GM21619 (cell line): Measurements from ENCODE around the gene IQCE.

ENCODE experiments used
- ATAC-seq: cut with Tn5 transposase; IDR thresholded peaks from one replicate; pipeline ENCODE4 v1.9.1; 2021; ENCODE audit not compliant: unreplicated experiment

IQCE gene

DNA sequence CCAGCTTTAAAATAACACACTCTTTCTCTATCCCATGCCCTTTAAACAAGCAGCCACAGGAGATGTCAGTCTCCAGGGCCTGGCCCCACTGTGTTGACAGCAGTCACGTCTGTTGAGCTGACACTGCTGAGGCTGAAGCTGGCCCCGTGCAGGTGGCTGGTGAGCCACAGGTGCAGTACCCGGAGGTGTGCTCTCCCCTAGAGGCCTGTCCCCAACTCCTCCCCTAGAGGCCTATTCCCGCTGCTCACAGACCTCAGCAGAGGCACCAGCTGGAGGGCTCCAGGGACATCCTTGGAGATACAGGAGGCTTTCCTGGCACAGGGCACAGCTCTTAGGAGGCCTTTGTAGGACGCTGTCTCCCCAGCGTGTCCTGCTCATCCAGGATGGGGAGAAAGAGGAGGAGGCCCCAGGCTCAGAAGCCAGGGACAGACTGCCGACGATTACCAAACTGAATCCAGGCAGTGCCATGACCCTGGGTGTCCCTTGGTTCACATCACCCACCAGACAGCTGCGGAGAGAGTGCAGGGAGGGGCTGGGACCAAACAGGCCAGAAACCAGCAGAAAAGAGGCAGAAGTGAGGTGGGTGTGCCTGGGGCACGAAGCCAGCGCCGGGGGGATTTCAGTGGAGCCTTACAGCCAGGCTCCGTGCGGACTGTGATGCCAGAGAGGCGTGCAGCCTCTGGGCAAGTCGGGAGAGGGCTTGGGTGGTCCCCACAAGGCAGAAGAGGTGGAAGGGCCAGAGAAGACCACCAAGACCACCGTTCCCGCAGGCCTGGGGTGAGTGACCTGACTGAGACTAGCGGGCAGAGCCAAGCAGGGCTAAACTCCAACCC, 54.5 kb downstream of the IQCE start:
- no peak for ATAC-seq

DNA sequence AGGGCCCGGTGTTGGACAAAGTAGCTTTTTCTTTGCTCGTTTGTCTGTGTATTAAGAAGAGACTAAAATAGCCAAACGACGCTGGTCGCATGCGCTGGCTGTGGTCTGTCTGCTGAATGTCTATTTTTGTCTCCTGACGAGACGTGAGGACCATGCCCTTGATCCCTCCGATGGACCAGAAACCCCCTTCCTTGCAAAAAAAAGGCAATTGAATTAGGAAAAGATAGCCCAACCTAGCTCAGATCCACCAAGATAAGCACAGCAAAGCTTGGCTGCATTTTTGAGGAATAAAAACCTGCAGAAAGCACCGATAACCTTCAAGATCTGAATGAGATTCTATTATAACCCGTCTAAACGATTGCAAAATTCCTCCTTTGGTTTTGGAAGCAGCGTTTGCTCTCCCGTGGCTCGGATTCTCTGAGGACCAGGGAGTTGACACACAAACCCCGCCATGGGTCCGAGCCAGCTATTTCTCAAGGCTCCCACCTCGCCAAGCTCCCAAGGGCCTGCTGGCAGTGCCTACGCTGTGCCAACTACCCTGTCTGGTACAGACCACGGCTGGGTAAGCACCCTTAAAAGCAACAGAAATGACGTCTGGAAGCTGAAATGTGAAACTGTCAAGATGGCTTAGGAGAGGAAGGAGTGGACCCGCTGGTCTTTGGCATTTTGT, 55.3 kb downstream of the IQCE start:
- ATAC-seq: no peak

DNA sequence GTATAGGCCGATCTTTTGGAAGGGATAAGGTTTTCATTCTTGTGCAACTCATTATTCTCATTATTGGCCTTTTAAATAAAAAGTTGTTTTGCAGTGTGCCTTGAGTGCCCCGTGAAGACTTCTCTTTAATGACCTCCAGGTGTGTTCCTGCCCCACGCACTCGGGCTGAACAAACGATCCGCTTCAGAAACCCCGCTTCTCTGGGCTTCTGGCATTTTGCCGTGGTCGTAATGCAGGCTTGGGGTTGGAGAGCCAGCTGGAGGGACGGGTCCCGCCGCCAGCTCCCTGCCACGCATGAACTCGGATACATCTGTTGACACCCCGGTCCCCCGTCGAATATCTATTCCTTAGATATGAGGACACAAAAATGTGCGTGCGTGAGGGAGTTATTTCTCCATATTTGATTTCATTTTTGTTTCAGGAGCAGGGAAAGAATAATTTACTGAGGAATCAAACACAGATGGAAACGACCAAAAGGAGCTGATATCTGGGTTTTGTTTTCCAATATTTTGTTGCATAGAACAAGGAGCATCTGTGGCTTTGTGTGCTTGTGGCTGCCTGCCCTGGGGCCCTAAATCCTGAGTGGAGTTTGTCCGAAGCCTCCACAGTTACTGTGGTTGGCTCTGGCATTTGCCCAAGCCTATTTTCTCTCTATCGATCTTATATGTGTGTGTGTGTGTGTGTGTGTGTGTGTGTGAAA, 56.0 kb downstream of the IQCE start:
- no peak for ATAC-seq

DNA sequence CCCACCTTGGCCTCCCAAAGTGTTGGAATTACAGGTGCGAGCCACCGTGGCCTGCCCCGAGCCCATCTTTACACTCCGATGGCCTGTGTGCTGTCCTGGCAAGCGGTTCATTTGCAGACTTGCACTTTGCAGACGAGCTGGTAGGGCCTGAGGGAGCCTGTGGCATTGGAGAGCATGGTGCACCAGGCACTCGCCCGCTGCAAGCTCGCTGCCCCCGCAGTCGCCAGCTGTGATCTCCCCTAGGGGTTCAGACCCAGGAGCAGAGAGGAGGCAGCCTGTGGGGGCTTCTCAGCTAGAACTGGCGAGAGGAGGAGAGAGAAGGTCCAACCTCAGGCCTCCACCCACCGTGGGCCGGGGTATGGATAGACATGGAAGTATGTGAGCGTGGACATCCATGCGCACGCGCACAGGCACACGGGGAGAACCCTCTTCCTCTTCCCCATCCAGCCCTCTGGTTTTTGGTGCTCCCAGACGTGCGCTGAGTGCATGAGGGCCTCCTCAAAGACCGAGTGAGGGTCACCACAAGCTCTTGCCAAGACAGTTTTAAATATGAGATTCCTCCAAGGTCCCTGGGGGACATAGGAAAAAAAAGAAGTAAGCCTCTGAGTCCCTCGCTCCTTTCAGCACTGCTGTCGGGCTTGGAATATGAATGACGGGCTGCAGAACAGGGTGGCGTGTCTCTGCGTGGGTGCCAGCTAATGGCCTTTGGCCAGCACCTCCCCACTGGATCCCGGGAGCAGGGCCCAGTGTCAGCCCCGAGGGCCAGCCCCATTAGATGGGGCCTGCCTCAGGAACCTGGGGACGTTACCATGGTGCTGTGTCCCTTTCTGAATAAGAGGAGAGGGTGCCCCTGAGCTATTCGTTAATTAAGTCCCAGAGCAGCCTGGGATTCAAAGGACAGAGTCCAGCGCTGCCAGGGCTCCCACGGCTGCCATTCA, 57.9 kb downstream of the IQCE start:
- ATAC-seq: no peak

DNA sequence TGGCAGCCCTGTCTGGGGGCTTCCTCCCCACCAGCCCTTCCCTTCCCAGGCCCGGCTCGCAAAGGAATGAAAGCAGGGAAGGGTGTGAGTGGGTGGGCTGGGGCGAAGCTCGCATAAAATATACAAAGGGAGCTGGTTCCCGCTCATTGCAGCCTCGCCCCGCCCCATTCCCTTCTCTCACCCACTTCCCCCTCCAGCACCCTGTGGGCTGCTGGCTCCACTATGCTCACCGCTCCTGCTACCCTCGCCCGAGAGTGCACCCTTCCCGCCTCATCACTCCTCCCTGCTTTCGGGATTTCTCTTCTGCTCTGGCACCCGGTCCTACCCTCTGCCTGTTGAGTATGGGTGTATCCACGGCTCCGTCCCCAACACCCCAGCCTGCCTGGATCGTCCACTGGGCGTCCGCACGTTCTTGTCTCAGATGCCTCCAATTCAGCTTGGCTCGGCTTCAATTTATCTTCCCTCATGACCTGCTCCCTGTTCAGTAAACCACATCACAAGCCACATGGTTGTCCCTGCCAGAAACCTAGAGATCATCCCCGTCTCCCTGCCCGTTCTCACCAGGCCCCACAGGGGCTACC, 58.6 kb downstream of the IQCE start:
- ATAC-seq: no peak

DNA sequence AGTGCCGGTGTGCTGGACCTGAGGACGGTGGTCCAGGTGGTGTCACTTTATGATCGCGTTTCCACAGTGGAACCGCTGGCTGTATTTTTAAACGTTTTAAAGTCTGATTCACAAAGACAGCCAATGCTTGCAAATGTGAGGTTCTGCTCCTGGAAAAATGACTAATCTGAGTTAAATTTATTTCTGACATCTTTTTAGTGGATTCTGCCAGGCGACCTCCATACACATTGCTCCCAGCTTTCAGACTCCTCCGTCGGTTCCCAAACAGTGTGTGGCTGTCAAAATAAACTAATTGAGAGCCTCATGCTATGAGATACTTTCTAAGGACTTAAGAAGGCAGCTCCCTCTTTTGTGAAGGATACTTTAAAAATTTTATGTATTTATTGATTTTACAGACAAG, 60.3 kb downstream of the IQCE start:
- no peak for ATAC-seq

DNA sequence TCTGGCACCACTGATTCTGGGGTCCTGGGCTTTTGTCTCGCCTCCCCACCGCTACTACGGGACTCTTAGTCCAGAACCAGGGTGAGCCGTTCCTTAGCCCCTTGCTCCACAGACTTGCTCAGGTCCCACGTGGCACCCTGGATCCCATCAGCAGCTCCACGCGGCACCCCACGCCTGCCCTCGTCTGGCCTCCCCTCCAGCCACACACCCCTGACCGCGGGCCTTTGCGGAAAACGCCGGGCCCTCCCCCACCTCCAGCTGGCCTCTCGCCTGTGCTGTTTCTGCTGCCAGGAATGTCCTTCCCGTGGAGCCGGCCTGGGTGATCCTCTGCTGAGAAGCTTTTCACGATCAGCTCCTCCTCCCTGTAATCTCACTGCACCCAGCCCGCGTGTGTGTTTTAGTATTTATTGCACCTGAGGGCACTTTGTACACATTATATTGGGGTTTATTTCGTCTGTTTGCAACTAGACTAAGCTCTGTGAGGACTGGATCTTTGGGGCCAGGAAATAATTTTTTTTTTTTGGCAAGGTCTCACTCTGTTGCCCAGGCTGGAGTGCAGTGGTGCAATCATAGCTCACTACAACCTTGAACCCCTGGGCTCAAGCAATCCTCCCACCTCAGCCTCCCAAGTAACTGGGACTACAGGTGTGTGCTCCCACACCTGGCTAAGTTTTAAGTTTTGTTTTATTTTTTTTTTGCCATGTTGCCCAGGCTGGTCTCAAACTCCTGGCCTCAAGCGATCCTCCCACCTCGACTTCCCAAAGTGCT, 62.5 kb downstream of the IQCE start:
- ATAC-seq: no peak

DNA sequence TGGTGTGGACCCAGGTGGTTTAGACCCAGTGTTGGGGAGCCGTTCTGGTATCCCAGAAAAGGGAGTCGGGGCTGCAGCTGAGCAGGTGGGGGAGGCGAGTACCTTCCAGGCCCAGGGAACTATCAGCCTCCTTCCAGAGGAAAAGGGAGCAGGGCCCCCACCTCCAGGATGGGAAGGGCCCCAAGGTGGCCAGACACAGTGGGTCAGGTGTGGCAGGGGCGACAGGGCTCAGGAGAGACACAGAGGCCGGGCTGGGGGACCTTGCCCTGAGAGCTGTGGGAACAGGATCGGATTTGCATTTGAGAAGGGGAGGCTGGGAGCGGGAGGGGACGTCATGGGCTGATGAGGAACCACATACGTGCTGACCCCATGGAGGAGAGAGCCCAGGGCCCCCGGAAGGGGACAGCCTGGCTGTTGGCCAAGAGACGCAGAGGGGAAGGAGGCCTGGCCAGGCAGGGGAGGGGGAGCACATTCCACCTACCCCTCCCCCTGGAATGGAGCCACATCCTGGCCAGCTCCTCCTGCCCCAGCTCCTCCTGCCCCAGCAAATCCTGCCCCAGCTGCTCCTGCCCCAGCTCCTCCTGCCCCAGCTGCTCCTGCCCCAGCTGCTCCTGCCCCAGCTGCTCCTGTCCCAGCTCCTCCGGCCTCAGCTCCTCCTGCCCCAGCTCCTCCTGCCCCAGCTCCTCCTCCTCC, 63.3 kb downstream of the IQCE start:
- ATAC-seq: no peak

DNA sequence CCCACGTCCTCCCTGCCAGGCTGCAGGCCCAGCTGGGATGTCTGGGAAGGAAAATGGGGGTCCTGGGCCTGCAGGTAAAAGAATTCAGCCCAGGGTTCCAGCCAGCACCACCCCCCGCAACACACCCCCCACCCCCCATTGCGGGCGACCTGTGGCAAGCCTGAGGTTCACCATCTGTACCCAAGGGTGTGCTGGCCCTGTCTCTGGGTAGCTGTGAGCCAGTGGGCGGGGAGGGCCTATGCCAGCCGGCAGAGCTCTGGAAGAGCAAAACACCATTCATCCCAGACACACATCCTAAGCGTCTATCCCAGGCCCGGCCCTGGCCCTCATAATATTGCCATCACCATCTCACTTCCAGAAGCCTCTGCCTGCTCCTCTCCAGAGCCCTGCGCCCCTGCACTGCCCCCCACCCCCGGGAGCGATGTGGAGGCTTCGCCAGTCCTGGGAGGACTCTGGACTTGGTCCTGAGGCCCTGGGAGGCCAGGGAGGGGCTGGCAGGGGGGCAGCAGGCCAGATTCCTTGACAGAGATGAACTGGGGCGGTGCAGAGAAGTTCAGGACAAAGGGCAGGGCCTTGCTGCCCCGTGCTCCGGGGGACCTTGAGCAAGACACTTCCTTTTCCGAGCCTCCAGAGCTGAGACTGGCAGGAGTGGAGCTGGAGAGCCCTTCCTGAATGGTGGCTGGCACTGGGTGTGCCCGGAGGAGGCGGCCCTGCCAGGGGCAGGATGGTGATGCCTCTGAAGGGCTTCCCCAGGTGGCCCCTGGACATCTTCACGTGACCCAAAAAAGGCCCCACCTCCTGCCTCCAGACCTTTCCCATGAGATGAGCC, 64.3 kb downstream of the IQCE start:
- ATAC-seq: no peak

DNA sequence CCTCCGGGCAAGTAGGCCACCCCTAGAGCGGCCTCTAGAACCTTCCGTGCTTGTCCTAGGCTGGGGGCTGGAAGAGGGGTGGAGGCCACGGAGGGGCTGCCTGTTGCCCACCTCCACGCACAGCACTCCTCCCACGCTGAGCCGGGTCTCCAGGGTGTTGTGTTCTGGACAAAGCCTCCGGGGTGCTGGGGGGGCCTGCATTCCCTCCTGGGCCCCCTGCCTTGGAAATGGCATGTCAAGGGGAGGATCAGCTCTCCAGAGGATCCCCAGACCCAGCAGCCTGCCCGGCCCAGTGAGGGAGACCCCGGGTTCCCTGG, 64.9 kb downstream of the IQCE start:
- ATAC-seq: no peak

DNA sequence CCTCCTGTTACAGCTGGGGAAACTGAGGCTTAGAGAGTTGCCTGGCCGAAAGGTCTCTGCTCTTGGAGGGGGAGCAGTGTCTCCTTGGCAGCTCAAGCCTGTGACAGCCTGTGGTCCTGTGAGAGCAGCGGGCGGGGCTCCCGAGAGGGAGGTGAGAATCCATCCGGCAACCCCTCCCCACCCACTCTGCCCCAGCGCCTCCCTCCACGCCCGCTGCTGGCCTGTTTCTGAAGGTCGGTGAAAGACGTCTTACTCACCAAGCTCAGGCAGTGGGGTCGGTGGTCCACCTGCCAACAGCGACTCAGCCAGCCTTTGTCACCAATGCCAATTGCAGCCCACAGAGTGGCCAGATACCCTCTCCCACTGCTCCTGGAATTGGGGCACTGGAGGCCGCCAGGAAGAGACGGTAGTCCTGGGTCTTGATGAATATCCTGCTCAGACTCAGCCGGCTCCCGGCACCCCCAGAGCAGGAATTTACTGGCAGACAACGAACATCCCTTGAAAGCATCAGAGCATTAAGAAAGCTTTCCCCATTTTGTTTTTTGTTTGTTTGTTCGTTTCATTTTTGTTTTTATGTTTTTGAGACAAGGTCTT, 65.6 kb downstream of the IQCE start:
- ATAC-seq: no peak

DNA sequence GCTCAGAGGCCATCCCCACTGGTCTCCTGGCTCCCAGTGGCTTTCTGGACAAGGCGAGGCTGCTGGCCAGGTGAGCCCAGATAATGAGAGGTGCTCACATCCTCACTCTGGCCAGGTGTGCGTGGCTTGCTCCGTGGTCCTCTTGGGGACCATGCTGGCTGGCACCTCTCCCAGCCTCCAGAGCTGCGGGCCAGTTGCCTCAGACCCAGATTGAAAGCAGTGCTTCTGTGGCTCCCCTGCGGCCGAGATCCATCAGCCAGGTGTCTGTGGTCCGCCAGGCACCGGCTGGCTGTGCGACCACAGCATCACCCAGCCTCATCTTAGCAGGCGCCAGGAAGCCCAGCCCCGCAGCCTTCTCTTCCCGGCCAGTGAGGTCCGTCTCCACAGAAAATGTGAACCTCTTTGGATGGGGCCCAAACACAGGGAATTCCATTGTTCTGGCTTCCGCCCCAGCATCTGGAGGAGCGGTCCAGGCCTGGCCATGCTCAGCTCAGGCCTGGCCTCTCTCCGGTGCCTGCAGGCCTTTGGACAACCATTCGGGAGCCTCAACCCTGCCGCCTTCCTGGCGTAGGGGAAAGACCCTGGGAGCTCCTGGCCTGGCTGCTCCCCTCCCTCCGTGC, 67.8 kb downstream of the IQCE start:
- ATAC-seq: no peak

DNA sequence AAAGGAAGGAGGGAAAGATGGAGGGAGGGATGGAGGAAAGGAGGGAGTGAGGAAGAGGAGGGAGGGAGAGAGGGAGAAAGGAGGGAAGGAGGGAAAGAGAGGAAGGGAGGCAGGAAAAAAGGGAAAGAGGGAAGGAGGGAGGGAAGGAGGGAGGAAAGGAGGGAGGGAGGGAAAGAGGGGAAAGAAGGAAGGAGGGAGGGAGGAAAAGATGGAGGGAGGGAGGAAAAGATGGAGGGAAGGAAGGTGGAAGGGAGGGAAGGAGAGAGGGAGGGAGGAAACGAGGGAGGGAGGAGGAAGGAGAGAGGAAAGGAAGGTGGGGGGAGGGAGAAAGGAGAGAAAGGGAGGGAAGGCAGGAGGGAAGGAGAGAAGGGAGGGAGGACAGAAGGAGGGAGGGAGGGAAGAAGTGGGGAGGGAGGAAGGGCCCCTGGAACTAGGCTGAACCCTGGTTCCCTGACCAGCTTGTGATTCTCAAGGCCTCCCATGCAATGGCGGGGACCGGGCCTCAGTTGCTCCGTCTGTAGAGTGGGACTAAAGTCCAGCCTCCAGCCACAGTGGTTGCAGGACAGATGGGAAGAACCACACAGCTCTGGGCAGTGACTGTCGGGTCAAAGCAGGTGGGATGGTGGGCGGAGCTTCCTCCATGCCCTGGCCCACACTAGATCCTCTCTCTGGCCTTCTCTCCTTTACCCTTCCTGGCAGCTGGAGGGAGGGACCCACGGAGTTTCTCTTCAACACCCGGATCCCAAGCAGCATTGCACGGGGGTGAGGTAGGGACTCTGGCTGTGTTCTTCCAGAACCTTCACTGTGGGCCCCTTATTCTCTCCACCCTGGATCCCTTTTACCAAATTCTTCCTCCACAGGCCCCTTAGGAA, 68.7 kb downstream of the IQCE start:
- ATAC-seq: no peak

DNA sequence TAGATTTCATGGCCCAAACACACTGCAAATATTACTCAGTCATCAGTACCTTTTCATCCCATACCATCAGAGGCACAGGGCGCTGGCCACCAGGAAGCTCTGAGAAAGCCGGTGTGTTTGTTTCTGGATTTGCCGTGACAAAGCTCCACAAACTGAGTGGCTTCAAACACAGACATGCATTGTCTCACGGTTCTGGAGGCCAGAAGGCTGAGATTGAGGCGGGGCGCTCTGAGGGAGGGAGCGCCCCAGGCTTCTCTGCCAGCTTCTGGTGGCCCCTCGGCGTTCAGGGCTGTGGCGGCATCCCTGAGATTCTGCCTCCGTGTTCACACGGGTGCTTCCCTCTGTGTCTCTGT, 69.3 kb downstream of the IQCE start:
- ATAC-seq: no peak

DNA sequence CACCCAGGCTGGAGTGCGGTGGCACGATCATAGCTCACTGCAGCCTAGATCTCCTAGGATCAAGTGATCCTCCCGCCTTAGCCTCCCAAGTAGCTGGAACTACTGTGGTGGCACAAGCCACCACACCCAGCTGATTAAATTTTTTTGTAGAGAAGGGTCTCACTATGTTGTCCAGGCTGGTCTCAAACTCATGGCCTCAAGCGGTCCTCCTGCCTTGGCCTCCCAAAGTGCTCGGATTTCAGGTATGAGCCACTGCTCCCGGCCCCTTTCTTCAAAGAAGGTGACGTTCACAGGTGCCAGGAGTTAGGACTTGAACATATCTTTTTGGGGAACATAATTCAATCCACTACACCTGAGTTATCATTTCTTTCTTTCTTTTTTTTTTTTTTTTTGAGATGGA, 70.1 kb downstream of the IQCE start:
- no peak for ATAC-seq

DNA sequence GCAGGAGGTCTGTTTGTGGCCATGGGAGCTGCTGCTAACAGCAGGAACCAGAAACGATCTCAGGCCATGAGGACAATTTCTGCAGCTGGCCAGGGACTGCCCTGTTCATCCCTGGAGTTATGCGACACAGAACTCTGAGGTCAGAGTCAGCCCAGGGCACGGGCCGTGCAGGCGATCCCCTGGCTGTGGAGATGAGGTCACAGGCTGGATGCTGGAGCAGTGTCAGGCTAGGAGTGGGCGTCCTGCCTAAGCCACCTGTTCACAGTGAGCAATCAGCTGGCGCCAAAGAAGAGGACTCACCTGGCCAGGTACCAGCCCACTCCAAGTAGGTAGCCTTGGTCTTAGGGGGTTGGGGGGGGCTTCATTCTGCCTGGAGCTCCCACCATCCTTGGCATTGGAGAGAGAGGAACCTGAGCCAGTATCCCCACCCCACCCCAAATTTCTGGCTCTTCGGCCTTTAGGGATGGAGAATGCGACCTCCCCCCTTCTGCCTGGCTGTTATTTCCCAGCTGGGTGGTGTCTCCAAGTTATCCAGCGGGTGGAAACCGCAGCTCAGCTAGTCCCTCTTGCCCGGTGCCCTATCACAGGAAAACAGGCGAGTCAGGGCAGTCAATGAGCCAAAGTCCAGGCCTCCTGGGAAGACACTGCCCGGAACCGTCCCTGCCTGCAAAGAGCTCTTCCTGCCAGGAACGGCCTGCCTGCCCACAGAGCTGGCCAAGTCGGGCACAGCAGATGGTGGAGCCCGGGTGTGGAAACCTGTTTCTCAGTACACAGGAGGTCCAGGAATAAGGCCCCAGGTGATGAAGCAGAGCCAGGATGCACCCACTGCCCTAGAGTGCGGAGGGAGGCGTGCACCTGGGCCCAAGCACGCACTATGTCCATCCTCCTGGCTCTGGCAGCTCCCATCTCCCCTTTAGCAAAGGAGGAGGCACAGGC, 71.2 kb downstream of the IQCE start:
- ATAC-seq: no peak
